Kidney (tissue), 22 donors: ENCODE data around the gene TMSB10. TPM values are rescaled to one million over a fixed set of nuclear protein-coding genes. Genes with fewer than 3 reads are reported as not detected.

Experiments
- DNase-seq, 5 donors: peaks; one replicate each; pipeline ENCODE4 v3.0.0-alpha.2; 2013 to 2020
- FAIRE-seq: peaks from 2 replicates; lab custom pipeline; 2012; peaks lifted over from hg19 to GRCh38; lab: Jason Lieb, UNC
- H3K27ac ChIP-seq, 2 donors: one replicate each; pipeline ENCODE4 v1.7.0; 2013; ENCODE audit warnings: low read depth in 2 of 2, low read length in 2 of 2, inconsistent platforms in 1 of 2
- H3K27me3 ChIP-seq: one replicate; pipeline ENCODE4 v1.7.1; 2013; ENCODE audit warnings: low read length, inconsistent platforms; ENCODE audit not compliant: control insufficient read depth, insufficient read depth
- H3K36me3 ChIP-seq, 3 donors: one replicate each; pipeline versions ENCODE4 v1.7.0 to v1.7.1; 2013; ENCODE audit warnings: low read length in 3 of 3, control low read depth in 1 of 3, inconsistent platforms in 1 of 3; ENCODE audit not compliant: insufficient read depth in 3 of 3, control insufficient read depth in 2 of 3
- H3K4me1 ChIP-seq, 3 donors: one replicate each; pipeline versions ENCODE4 v1.7.0 to v1.7.1; 2013; ENCODE audit warnings: low read length in 3 of 3, inconsistent platforms in 1 of 3, low read depth in 1 of 3; ENCODE audit not compliant: control insufficient read depth in 2 of 3, insufficient read depth in 2 of 3
- H3K4me3 ChIP-seq, 3 donors: one replicate each; pipeline versions ENCODE4 v1.7.0 to v1.8.1; 2013; ENCODE audit warnings: low read length in 3 of 3, control low read depth in 1 of 3, inconsistent platforms in 1 of 3
- H3K9ac ChIP-seq, 3 donors: one replicate each; pipeline versions ENCODE4 v1.7.0 to v1.7.1; 2013; ENCODE audit warnings: low read length in 3 of 3, control low read depth in 1 of 3, inconsistent platforms in 1 of 3
- H3K9me3 ChIP-seq, 3 donors: one replicate each; pipeline versions ENCODE4 v1.7.0 to v1.7.1; 2013; ENCODE audit warnings: low read length in 3 of 3, control low read depth in 1 of 3, inconsistent platforms in 1 of 3; ENCODE audit not compliant: control insufficient read depth in 2 of 3, insufficient read depth in 1 of 3
- CTCF ChIP-seq: IDR thresholded peaks from 3 replicates; pipeline ENCODE4 v1.5.1; 2012; ENCODE audit warnings: mild to moderate bottlenecking, moderate library complexity, borderline replicate concordance; ENCODE audit not compliant: insufficient read depth; ENCODE audit errors: extremely low read depth
- intact Hi-C: fragments of 100-400 bp; cut with DNase I; formaldehyde crosslinking; loops from one replicate; pipeline ENCODE4 v1.11.1; 2022
- long read RNA-seq, 10 donors: library from polyadenylated mRNA in 1 of 10; unstranded in 1 of 10; transcript quantifications; one replicate each; pipeline ENCODE4 v2.0.0 and lab custom pipeline, GENCODE V29; 2021 to 2026
- polyA plus RNA-seq: library from polyadenylated mRNA; stranded (reverse); fragments of 350-450 nt; fragmentation: Illumina TruSeq; extraction: RNeasy Lipid Tissue Mini Kit (QIAGEN cat#74804); gene quantifications from one replicate; pipeline ENCODE4 v1.2.3, GENCODE V29; 2014; ENCODE audit warnings: low read depth, low replicate concordance; ENCODE audit not compliant: insufficient read depth
- total RNA-seq: library from RNA; stranded (reverse); fragmentation: NEBNext Ultra II Directional; extraction: Animal tissue kit (Norgen Biotek cat#: 25700); gene quantifications from one replicate; pipeline ENCODE4 v1.2.1, GENCODE V29; 2021
- donor health status: control.
- donor health status: control.
- donor health status: control.
- donor health status: control.
- donor health status: control.
- donor health status: DM: yes; HTN: yes; CAD: no.
- donor health status: Normal renal cell carcinoma (clear cell type).

TMSB10 gene
- total RNA-seq: 1,610 TPM
- polyA plus RNA-seq: 2,277 TPM
- long read RNA-seq, donor 1, transcript TMSB10-201 (3 exons, 496 nt): major isoform, 1,485 of 1,644 reads
- long read RNA-seq, donor 1, partial matches to known transcripts: 123 of 1,644 reads
- long read RNA-seq, donor 1, other reads (novel, unspliced or antisense): 36 of 1,644 reads
- long read RNA-seq, donor 2, transcript TMSB10-201 (3 exons, 496 nt): major isoform, 1,387 of 1,538 reads
- long read RNA-seq, donor 2, partial matches to known transcripts: 123 of 1,538 reads
- long read RNA-seq, donor 2, other reads (novel, unspliced or antisense): 28 of 1,538 reads
- long read RNA-seq, donor 3, transcript TMSB10-201 (3 exons, 496 nt): major isoform, 1,795 of 1,933 reads
- long read RNA-seq, donor 3, partial matches to known transcripts: 101 of 1,933 reads
- long read RNA-seq, donor 3, other reads (novel, unspliced or antisense): 37 of 1,933 reads
- long read RNA-seq, donor 4, transcript TMSB10-201 (3 exons, 496 nt): major isoform, 1,044 of 1,131 reads
- long read RNA-seq, donor 4, partial matches to known transcripts: 68 of 1,131 reads
- long read RNA-seq, donor 4, other reads (novel, unspliced or antisense): 19 of 1,131 reads
- long read RNA-seq, donor 5, transcript TMSB10-201 (3 exons, 496 nt): major isoform, 108 of 122 reads
- long read RNA-seq, donor 5, partial matches to known transcripts: 14 of 122 reads
- long read RNA-seq, donor 5, other reads (novel, unspliced or antisense): 0 of 122 reads
- long read RNA-seq, donor 6, transcript TMSB10-201 (3 exons, 496 nt): major isoform, 4,022 of 4,391 reads
- long read RNA-seq, donor 6, partial matches to known transcripts: 270 of 4,391 reads
- long read RNA-seq, donor 6, other reads (novel, unspliced or antisense): 99 of 4,391 reads
- long read RNA-seq, donor 7, transcript TMSB10-201 (3 exons, 496 nt): major isoform, 927 of 1,004 reads
- long read RNA-seq, donor 7, partial matches to known transcripts: 50 of 1,004 reads
- long read RNA-seq, donor 7, other reads (novel, unspliced or antisense): 27 of 1,004 reads
- long read RNA-seq, donor 8, transcript TMSB10-201 (3 exons, 496 nt): major isoform, 2,193 of 2,372 reads
- long read RNA-seq, donor 8, partial matches to known transcripts: 106 of 2,372 reads
- long read RNA-seq, donor 8, other reads (novel, unspliced or antisense): 73 of 2,372 reads
- long read RNA-seq, donor 9, transcript TMSB10-201 (3 exons, 496 nt): major isoform, 957 of 1,023 reads
- long read RNA-seq, donor 9, partial matches to known transcripts: 46 of 1,023 reads
- long read RNA-seq, donor 9, other reads (novel, unspliced or antisense): 20 of 1,023 reads
- long read RNA-seq, donor 10, transcript TMSB10-201 (3 exons, 496 nt): major isoform, 1,336 of 1,499 reads
- long read RNA-seq, donor 10, partial matches to known transcripts: 144 of 1,499 reads
- long read RNA-seq, donor 10, other reads (novel, unspliced or antisense): 19 of 1,499 reads

- no peaks in the 10 kb centered on the region for H3K27me3 ChIP-seq
- peaks cover 0 to 4% (median 2%) of the 10 kb centered on the region in 3 donors for H3K4me1 ChIP-seq
- DNase-seq: peak; percentile 91 to 97 (median 94)
- H3K4me3 ChIP-seq: peak within 1 kb of the TSS; percentile 88 to 95 (median 88)
- intact Hi-C loops: no loop called here
- H3K27ac ChIP-seq: peak within 1 kb of the TSS; percentile 87 to 88
- H3K36me3 ChIP-seq: peaks cover 0 to 7% (median 0%) of the 10 kb centered on the region in 3 donors
- no peaks in the 10 kb centered on the region for H3K9me3 ChIP-seq
- H3K9ac ChIP-seq: peak within 1 kb of the TSS; percentile 82 to 97 (median 89)
- FAIRE-seq: no peak
- TF ChIP-seq CTCF: peak; percentile 20
These were observed at the start of gene TMSB10 for GRCh38 chr2:84905181-84906107. TMSB10 (plus strand) TSS chr2:84905656.

GRCh38 chr2:84855731-84856130, 49.7 kb upstream of the TMSB10 start:
- Histone ChIP-seq H3K27ac (no peak overlapping the region), H3K36me3 (no peaks in the 10 kb centered on the region), H3K4me1 (no peaks in the 10 kb centered on the region), H3K9ac (no peak overlapping the region), H3K27me3 (no peaks in the 10 kb centered on the region), H3K4me3 (no peak overlapping the region), H3K9me3 (no peaks in the 10 kb centered on the region)
- intact Hi-C loops: no loop called here
- no peak for DNase-seq
- TF ChIP-seq CTCF: no peak
- no peak for FAIRE-seq

GRCh38 chr2:84856787-84857186, 48.7 kb upstream of the TMSB10 start:
- TF ChIP-seq CTCF: no peak

More at GRCh38 chr2:84856787-84857186, 48.7 kb upstream of the TMSB10 start:
- no peak for DNase-seq
- Histone ChIP-seq H3K9me3 (no peaks in the 10 kb centered on the region), H3K9ac (no peak overlapping the region), H3K4me3 (no peak overlapping the region), H3K27ac (no peak overlapping the region), H3K4me1 (no peaks in the 10 kb centered on the region), H3K36me3 (no peaks in the 10 kb centered on the region), H3K27me3 (no peaks in the 10 kb centered on the region)
- FAIRE-seq: no peak
- intact Hi-C loops: no loop called here
